ENCODE results near the gene WDR83.
A peak's percentile ranks its signal among the peaks of the same experiment; 100 is the strongest.
"Not testable (repeated sequence)": the region's sequence is repeated elsewhere in the genome, so short reads cannot be mapped to it uniquely, and the experiment has no call there.

WDR83 gene

DNA sequence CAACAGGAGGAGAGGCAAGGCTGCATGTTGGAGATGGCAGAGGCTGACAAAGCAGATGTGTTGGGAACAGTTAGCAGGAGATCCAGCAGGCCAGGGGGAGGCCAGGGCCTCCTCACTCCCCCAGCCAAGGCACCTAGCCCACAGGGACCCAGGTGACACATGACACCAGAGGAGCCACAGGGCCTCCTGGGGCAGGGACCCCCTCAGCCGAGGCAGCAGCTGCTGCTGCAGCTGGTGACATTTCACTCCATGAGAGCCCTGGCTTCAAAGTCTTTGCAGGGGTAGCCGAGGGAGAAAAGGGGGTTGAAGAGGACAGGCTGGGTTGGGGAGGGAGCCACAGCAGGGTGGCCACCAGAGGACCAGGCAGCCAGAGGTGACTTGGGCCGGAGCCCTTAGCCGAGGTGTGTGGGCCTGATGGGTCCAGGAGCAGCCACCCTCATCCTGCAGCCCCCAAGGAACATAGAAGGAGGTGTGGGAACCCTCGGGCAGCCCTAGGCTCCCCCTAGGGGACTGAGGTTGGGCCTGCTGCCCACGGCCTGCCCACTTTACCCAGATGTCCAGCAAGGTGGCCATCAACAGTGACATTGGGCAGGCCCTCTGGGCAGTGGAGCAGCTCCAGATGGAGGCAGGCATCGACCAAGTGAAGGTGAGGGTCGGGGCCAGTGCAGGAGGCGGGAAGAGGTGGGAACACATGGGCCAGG, 21.0 kb downstream of the WDR83 start, which contains the start of gene GNG14:
Gene GNG14 (plus strand): TSS at position 503 of the 701 bp plus-strand sequence. CDS start 51 bp downstream, at position 554.
- no peak for DNase-seq

DNA sequence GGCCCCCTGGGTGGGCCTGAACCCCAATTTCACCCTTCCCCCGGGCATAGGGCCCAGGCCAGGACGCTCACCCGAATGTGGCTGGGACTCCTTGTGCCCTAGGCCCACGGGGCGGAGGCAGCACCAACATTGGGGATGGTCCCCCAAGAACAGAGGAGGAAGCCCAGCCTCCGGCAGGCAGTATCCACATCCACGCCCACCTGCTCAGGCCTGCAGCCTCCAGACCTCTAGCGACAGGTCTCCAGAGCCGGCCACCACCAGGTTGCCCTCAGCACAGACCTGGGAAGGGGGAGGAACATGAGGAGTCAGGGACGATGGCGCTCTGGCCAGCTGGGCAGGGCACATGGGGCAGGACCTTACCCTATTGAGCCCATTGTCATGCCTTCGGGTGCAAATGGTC, 22.4 kb downstream of the WDR83 start:
- DNase-seq, result no peak

DNA sequence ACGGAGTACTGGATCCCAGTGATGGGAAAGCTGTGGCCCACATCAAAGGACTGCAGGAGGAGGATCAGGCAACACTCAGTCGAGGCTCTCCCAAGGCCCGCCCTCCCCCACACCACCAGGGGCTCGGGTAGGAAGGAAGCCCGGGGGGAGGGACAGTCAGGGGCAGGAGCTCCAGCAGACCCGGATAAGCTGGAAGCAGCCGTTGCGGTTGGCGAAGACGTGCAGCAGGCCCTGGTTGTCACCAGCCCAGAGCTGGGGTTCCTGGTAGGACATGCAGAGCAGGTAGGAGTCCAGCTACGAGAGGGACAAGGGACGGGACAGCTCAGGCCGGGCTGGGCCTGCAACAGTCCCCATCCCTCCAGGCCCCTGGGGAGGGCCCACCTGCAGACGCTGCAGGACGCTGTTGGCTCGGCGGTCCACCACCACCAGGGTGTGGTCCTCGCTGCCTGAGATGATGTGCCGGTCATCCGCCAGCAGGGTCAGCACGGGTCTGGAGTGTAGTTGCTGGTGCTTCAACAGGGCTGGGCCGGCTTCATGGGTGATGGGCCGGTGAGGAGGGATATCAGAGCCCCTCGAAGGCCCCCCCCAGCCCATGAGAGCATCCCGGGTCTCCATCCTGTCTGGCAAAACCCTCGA, 23.1 kb downstream of the WDR83 start:
- no peak for DNase-seq

DNA sequence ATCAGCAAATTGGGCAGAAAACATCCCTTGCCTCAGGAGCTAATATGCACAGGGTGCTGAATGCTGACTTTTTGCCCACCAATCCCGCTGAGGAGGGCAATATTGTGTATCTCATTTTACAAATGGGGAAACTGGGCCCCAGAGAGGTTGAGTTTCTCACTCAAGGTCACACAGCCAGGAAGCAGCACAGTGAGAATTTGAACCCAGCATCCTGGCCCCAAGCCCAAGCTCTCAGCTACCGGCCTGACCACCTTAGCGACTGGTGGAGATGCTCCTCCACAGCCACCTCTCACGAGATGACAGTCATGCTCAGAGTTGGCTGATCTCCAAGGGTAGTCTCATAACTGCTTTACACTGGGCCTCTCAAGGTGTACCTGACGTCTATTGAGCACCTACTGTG, 26.4 kb downstream of the WDR83 start:
- DNase-seq, result no peak

DNA sequence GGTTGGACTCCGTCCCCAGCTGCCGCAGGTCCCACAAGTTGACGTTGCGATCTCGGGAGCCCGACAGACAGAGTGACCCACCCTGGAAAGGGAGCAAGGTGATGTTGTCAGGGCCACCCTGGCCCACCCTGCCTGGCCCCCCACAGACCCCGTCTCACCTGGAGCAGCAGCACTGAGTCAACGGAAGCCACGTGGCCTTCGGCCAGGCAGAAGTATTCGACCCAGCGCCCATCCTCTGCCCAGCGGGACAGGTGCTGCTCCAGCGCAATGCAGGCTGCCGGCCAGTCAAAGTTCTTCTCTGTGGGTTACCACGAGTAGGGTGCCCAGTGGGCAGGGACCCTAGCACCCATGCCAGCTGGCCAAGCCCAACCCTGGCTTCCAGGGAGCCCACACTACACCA, 28.0 kb downstream of the WDR83 start:
- DNase-seq, result no peak

DNA sequence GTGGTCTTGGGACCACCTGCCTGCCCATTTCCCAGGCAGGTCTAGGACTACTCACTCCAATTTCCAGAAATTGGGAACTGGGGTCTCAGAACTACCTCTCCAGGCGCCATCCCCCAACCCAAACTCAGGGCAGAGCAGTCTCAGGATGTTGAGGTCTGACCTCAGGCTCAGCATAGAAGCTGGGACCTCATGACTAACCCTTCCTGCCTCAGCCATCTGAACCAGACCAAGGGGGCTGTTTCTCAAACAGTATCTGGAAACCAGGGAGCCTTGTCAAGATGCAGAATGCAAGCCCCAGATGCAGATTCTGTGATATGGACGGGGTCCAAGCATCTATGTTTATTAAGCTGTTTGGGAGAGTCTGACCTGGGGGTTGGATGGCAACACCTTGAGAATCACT, 28.5 kb downstream of the WDR83 start:
- DNase-seq, result no peak

DNA sequence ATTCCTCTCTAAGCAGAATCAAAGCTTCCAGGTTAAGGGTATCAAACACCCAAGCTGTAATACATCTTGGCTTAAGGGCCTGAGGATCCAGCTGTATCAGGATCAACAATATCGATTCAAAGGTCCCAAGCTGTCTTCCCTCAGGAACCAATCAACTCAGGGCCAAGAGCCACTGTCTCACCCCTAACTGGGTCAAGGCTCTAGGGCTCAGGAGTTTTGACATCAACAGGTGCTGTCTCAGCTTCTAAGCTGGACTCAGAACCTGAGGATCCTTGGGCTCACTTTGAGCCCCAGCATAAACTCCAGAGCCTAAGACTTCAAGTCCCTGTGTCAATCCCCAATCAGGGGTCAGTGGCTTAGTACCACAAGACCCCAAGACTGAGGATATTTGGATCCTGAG, 28.9 kb downstream of the WDR83 start:
- DNase-seq, result no peak

DNA sequence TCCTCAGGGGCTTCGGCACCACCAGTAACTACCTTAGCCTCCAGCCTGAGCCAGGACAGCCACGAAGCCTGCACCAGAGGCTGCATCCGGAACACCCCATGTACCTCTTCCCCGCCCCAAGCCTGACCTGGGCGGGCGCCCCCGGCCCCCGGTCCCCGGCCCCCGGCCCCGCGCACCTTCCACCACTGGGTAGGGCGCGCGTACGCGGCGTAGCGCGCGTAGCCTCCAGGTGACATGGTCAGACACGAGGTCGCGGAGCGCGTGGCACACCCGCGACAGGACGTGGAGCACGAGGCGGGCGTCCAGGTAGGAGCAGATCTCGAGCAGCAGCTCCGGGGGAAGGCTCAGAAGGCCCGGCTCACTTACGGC, 29.4 kb downstream of the WDR83 start:
- peak; percentile 13 for DNase-seq

DNA sequence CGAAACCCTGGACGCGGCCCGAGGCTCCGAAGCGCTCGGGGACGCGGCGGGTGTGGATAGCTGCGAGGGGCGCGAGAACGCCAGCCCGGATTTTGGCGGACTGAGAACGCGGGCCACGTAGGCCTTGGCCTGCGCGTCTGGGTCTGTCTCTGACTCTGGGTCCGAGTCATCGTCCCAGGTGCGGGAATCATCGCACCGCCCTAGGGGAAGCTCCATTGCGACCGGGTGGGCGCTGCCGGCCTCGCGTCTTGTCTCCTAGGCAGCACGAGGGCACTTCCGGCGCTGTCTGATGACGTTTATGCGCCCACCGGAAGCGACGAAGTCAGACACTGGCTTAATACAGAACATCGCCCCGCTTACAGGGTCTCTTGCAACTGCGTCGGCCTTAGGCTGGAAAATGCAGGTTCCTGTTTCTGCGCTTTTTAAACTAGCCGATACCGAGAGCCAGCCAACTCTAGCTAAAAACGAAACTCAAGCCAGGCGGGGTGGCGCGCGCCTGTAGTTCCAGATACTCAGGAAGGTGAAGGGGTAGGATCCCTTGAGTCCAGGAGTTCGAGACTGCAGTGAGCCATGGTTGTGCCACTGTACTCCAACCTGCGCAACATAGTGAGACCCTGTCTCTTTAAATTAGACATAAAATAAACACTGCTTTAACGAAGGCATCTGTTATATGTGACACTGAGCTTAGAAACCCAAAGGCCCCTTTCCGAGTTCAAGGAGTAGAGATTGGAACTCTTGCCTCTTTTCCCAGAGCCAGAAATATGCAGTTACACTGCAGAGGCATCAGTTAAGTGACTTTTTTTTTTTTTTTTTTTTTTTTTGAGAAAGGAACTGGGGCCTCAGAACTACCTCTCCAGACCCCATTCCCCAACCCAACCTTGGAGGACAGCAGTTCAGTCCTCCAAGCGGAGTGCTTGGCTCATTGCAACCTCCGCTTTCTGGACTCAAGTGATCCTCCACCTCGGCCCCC, 30.0 kb downstream of the WDR83 start, which contains the start of gene FBXW9:
Gene FBXW9 (minus strand): TSS at position 266 of the 970 bp plus-strand sequence. CDS start 50 bp downstream, at position 216.
- peak; percentile 96 for DNase-seq

DNA sequence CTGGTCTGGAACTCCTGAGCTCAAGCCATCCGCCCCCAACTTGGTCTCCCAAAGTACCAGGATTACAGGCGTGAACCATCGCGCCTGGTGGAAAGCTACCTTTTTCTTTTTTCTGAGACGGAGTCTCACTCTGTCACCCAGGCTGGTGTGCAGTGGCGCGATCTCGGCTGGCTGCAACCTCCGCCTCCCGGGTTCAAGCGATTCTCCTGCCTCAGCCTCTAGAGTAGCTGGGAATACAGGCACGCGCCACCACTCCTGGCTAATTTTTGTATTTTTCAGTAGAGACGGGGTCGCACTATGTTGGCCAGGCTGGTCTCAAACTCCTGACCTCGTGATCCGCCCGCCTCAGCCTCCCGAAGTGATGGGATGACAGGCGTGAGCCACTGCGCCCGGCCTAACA, 30.8 kb downstream of the WDR83 start:
- not testable (repeated sequence) for DNase-seq

DNA sequence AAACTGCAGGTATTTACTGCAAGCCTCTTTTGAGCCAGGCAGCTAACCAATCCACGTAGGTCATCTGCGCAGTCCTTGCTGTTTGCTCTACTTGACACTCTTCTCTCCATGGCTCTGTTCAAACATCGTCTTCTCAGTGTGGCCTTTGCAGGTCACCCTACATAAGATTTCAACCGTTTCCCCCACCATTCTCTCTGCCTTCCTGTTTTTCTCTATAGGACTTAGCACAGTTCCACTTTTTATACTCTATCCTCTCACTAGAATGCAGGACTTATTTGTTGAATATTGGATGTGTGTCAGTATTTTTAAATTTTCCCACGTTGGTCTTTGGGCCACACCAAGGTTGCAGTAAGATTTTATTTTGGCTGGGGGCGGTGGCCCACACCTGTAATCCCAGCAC, 31.5 kb downstream of the WDR83 start:
- DNase-seq, result no peak

DNA sequence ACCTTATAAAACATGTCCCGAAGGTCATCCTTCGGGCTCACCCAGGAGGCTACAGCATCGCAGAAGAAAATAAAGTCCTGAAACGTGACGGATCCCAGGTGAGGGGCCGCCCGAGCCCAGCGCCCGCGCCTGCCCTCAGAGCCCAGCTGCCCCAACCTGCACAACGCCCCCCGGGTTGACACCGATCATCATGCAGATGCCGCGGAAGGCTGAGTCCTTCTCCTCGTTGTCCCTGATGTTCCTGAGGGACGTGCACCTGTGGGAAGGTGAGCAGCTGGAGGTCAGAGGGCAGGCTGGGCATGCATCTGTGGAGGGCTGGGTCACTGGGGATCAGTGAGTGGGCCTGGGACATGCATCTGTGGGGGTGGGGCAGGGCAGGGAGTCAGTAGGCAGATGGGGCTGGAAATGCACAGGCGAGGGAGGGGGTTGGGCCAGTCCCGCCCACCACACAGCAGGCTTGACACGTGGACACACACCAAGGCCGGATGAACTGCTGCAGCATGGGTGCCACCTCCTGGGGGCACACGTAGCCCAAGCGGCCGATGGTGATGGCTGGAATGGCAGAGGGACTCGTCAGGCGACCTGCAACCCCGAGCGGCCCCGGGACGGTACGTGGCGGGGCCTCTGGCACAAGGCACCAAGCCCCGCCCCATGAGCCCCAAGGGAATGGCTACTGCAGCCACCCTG, 35.1 kb downstream of the WDR83 start:
- DNase-seq, result no peak

DNA sequence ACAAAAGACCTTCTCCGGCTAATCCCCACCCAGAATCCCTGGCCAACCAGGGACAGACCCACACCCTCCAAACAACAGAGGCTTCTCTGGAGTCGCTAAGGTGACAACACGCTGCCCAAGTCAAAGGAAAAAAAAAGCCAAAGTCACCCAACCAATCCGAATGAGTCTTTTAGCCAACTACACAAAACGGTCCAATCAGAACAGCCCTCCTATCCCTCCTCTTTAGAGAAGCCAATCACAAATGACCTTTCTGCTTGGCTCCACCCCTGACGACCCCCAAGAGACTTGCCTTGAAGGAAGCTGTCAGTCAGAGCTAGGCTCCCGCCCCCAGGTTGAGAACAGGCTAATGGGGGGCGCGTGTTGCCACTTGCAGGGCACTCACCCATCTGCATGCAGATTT, 36.4 kb downstream of the WDR83 start:
- no peak for DNase-seq

DNA sequence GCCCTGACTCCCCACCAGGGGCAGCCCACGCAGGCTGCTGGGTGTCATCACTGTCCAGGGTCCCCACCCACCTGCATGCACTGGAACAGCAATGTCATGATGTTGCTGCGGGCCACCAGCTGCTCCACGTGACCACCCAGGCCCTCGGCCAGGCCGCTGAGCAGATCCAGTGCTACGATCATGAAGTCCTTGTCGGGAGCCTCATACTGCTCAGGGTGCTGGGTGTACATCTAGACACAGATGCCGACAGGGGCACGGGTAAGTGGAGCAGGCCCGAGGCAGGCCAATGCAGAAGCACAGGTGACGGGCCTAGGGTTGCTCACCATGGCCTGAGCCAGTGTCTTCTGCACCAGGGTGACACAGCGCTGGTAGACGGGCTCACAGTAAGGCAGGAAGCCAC, 38.6 kb downstream of the WDR83 start:
- no peak for DNase-seq

DNA sequence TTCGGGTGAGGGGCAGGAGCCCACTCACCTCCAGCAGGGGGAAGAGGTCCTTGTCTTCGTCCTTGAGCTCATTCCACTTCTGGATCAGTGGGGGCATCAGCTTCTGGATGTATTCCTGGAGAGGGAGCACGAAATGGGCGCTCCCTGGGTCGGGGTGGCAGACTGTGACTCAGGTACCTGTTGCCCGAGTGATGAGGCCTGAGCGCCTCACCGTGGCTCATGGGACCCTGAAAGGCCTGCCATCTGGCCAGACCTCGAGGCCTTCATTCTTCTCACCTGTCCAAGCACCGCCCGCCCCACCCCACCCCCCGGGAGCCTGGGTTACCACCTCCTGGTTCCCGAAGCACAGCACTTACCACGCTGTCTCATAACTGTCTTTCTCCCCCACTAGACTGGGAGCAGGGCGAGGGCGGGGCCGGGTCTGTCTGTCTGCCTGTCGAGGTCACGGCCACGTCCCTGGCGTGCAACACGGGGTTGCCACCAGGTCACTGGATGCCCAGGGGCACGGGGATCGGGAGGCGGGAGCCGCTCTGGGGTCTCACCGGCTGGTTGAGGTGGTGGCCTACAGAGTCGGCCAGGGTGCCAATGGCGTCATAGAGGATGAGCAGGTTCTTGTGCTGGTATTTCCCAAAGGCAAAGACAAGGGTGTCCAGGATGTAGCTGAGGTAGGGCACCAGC, 39.2 kb downstream of the WDR83 start:
- DNase-seq, result no peak

DNA sequence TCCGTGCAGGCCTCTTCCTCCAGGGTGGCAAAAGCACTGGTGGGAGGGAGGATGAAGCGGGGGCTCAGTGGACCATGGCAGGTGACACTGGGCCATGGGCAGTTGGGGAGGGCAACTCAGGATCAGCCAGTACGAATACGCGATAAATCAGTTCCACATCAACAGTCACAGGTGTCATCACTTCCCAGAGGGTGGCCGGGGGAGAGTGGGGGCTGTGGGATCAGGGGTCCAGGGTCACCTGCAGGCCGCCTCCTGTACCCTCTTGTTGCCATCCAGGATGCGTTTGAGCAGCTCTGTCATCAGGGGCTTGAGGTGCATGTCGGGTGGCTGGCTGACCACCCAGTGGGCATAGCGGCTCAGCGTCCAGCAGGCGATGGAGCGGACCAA, 39.7 kb downstream of the WDR83 start:
- no peak for DNase-seq

DNA sequence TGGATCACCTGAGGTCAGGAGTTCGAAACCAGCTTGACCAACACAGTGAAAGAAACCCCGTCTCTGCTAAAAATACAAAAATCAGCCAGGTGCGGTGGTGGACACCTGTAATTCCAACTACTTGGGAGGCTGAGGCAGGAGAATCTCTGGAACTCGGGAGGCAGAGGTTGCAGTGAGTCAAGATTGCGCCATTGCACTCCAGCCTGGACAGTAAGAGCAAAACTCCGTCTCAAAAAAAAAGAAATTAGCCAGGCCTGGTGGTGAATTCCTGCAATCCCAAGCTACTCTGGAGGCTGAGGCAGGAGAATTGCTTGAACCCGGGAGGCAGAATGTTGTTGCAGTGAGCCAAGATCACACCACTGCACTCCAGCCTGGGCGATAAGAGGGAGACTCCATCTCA, 42.0 kb downstream of the WDR83 start:
- DNase-seq, result no peak

DNA sequence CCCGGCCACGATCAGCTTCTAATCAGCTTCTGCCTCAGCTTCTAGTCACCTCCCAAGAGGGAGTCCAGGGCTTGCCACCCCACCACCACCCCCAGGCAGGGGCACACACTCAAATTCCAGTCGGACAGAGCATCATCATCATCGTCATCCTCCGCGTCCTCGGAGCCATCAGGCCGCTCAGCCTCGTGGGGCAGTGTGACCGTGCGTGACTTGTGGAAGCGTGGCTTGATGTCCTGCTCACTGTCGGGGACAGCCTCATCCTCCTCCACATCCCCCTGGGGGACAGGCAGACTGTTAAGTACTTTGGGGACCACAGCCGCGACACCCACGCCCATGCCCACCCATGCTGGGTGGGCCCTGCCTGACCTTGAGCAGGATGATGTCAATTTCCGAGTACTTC, 44.6 kb downstream of the WDR83 start:
- DNase-seq, result no peak

DNA sequence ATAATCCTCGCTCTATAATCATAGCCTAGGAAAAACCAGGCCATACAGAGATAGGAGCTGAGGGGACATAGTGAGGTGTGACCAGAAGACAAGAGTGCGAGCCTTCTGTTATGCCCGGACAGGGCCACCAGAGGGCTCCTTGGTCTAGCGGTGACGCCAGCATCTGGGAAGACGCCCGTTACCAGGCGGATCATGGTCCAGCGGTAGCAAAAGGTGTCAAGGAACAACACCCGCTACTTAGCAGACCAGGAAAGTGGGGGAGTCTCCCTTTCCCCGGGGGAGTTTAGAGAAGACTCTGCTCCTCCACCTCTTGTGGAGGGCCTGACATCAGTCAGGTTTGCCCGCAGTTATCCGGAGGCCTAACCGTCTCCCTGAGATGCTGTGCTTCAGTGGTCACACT, 45.5 kb downstream of the WDR83 start:
- DNase-seq, result not testable (repeated sequence)

DNA sequence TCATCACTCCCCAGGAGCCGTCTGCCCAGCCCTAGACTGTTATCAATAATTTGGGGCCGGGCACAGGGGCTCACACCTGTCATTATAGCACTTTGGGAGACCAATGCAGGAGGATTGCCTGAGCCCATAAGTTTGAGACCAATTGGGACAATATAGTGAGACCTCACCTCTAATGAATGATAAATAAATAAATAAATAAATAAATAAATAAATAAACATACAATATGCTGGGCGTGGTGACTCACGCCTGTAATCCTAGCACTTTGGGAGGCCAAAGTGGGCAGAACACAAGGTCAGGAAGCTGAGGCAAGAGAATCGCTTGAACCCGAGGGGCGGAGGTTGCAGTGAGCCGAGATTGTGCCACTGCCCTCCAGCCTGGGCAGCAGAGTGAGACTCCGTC, 46.7 kb downstream of the WDR83 start:
- not testable (repeated sequence) for DNase-seq

DNA sequence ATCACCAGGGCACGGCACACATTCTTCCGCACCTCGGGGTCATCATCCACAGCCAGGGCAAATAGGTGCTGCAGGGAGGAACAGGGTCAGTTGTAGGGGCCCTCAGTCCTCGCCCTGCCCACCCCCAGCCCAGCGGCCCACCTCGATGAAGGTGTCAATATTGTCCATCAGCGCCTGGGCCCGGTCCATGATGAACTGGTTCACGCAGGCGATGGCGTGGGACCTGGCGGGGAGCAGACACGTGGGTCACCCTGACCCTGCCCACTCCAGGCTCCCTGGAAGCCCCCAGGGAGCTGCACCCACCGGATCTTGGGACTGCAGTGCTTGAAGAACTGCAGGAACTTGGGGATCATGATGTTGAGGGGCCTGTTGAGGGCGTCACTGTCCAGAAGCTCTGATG, 48.5 kb downstream of the WDR83 start:
- DNase-seq, result no peak

DNA sequence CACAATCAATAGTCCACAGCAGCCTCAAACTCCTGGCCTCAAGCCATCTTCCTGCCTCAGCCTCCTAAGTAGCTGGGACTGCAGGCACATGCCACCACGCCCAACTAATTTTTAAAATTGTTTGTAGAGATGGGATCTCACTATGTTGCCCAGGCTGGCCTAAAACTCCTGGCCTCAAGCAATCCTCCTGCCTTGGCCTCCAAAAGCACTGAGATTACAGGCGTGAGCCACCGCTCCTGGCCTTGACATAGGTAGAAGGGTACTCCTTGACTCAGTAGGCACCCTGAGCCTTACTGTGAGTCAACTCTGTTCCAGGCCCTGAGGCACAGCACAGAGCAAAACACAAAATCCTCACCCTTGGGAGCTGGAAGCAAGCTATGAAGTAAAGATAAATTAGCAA, 49.3 kb downstream of the WDR83 start:
- no peak for DNase-seq
